Hematopoietic multipotent progenitor cell treated with erythropoietin and hydrocortisone succinate and interleukin-3 and kit ligand, for 4 days (in vitro differentiated cells): ENCODE data around the gene YBEY.
"Not testable (repeated sequence)": the region's sequence is repeated elsewhere in the genome, so short reads cannot be mapped to it uniquely, and the experiment has no call there.

Experiments
- DNase-seq: peaks from one replicate; pipeline ENCODE4 v3.0.0-alpha.2; 2015

The YBEY gene, protein sequence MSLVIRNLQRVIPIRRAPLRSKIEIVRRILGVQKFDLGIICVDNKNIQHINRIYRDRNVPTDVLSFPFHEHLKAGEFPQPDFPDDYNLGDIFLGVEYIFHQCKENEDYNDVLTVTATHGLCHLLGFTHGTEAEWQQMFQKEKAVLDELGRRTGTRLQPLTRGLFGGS

DNA sequence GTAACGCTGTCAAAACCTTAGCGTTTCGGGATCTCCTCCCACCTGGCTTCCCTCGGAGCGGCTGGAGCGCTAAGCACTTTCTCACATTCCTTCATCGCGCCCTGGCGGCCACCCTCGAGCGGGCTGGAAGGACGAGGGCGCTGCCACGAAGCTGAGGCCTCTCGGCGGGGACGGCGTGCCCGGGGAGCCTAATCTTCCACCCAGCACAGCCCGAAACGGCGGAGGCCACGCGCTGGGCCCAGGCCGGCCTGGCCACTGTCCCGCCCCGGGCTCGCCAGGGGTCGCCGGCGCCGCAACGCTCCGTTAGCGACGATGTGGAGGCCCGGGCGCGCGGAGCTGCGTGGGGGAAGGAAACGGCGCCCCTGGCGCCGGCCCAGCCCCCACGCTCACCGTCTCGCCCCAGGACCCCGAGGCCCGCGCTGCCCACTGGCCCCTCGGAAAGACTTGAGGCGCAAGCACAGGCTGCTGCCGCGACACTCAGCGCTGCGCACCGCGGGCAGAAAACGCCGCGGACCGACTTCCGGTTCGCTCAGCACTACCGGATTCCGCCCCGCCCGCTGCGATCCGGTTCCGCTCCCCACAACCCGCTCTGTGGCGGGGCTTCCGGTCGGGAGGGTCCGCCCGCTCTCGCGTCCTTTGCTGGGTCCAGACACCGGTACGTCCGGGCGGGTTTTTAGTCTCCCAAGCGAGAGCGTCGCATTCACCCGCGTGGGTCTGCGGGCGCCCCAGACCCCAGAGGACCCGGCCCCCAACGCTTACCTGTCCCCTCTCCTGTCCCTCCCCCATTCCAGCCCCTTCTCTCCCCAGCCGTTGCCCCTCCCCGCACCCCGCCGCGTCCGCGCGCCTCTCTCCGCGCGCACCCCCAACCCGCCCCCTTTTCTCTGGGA, at the start of gene YBEY:
Gene YBEY (plus strand): TSS at position 582 of the 887 bp plus-strand sequence. CDS start 572 bp downstream, outside the sequence.
- DNase-seq, result peak; percentile 96

DNA sequence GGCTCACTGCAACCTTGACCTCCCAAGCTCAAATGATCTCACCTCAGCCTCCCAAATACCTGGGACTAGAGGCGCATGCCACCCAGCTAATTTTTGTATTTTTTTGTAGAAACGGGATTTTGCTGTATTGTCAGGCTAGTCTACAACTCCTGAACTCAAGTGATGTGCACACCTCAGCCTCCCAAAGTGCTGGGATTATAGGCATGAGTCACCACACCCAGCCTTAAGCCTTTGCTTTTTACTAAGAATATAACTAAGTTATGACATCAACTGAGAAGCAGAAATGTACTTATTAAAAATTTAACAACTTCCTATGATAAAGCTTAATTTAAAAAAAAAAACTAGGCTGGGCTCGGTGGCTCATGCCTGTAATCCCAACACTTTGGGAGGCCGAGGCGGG, 48.7 kb upstream of the YBEY start:
- no peak for DNase-seq

DNA sequence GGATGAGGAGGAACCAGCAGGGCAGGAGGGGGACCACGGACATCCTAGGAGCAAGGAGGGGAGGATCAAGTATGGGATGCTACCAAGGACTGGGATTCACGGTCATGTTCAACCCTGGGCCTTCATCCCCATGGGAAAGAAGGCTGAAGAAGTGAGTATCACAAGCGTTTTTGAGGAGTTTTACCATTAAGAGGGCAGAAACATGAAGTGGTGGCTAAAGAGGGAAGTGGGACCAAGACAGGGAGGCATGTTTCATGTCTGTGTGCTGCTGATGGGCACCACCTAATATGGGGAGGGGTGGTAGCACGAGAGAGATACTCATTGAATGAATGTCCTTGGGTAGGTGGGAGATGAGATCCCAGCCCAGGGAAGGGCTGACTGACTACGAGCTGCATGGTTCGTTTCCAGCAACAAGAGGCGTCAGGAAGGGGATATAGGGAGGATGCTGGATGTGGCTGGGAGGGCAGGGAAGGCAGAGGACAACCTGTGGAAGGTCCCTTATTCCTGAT, 46.3 kb upstream of the YBEY start:
- DNase-seq, result no peak

DNA sequence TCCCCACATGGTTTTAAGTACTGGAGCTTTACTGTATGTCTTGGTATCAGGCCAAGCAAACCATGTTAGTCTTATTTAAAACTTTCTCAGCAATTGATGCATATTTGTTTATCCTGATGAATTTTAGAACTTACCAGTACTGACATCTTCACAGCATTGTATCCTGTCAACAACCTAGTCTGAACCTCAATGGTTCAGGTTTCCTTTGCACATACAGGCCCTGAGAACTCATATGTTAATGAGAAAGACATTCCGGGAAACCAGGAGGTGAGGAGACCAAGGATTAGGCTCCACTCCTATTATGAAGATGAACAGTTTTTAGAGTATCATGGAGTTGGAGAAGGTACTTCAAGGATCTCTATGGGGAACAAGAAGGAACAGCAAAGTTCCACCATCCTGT, 44.6 kb upstream of the YBEY start:
- DNase-seq, result not testable (repeated sequence)

DNA sequence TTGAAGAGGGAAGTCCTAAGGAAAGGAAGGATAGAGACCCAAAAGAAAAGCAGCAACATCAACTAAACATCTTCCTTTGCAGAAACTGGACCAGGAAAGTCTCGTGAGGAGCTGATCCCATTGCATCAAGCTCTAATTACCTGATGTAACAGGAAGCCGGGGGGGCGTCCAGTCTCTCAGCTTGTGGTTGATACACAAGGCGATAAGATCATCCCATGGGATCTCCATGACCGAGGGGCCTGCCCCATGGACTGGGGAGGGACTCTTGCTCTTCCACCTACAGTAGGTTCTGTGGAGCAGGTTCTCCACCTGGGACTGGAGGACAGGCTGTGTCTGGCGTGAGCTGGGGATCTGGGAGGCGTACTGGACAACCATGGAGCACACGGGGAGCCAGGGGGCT, 42.8 kb upstream of the YBEY start:
- DNase-seq, result no peak

DNA sequence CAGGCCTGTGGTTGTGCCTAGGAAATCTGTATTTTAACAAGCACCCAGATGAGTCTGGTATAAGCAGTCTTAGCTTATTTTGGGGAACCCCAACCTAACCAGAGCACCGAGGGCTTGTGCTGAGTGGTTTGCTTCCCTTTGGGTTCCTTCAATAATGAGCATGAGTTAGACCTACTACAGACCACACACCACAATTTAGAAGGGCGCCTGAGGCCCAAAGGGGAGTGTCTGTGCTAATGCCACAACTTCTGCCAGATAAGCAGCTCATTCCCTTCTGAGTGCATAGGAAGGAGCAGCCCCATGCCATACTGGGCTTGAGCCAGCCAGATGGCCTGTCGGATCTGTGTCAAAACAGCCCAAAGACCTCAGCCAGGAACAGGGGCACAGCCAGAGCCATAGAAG, 42.2 kb upstream of the YBEY start:
- DNase-seq, result peak; percentile 53

DNA sequence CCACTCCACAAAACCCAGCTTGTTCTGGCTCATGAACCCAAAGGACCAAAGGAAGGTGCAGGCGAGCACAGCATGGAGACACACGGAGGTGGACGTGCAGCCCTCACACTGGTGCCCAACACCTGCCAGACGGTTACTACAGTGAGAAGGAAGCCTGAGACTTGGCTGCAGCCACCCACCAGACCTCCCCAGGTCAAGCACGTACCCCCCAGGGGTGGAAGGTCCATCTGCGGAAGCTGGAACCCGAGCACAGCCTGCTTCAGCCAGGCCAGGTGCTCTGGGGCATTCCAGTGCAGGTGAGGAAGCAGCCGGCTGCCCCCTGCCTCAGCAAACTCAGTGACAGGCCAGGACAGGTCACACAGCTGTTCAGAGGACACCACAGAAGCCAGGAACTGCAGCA, 41.5 kb upstream of the YBEY start:
- DNase-seq, result no peak

DNA sequence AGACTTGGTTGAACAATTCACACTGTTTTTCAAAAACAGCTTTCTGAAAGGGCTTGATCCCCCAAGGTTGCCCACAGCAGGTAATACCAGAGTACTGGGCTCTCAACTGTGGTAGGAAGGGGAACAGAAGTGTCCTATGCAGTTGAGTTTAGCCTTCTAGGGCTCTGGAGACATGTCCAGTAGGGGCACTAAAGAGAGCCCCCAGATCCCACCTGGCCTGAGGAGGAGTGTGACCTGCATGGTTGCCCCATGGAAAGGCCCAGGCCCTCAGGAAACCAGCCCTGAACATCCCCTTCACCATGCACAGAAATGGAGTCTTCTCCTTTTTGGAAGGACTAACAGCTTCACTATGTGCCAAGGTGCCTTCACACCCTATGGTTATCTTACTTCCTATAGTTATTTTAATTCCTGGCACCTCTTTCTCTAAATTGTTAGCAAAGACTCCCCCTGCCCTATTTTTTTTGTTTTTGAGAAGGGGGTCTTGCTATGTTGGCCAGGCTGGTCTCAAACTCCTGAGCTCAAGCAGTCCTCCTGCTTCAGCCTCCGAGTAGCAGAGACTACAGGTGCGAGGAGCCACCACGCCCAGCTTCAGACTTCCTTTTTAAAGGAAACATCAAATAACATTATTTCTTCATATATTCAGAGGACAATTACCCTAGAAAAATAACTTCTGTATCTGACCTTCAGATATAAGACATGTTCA, 40.8 kb upstream of the YBEY start:
- no peak for DNase-seq

DNA sequence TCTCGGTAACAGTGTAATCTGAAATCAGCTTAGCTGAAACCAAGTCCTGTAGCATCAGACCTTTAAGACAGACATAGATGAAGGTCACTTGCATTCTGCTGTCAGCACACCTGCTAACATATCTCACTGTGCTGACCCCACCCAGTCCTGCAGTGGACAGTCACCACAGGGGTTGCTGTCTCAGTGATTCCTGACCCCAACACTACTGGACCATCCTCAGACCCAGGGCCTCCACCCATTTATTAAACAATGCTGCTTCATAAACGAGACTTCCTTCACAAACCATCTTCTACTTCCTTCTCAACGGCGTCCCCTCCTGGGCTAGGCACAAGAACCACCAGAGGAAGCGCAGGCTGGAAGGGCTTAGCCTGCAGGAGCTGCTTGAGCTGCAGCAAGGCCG, 39.8 kb upstream of the YBEY start:
- no peak for DNase-seq

DNA sequence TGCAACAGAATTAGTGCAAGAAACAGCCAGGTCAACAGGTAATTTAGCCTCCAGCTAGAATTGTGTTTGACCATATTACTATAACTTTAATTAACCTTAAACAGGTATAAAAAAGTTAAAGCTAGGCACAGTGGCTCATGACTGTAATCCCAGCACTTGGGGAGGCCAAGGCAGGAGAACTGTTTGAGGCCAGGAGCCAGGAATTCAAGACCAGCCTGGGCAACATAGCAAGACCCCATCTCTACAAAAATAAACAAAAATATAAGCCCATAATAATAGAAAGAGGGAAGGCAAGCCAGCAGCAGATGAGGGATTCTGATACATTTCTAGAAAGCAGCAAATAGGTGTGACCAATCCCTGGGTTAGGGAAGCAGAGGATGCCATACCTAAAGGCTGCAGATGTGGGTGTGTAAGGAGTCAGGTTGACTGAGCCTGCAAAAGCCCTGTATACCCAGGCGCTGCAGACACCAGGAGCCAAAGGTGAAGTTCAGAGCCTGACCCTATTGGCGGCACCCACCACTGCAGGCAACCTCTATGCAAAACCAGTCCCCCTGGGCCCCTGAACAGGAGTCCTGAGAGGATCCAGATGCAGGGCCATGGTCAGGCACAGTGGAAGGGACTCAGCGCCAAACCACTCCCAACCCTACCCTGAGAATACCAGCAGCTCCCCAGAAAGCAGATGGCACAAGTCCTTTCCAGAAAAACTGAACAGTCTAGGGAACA, 38.3 kb upstream of the YBEY start:
- DNase-seq, result no peak

DNA sequence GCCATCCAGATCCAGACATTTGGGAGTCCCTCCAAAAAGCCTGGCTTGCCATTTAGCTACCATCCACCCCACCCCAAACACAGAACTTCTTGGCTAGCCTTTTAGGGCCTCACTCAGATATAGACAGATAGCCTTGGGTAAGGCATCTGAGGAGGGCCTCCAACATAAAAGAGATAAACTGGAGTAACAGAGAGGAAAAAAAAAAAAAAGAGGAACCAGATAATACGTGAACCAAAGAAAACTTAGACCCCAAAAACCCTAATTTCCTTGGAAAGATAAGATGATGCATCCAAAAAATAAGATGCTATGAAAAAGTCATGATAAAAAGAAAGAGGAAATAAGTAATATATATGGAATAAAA, 37.7 kb upstream of the YBEY start:
- DNase-seq, result peak; percentile 63

DNA sequence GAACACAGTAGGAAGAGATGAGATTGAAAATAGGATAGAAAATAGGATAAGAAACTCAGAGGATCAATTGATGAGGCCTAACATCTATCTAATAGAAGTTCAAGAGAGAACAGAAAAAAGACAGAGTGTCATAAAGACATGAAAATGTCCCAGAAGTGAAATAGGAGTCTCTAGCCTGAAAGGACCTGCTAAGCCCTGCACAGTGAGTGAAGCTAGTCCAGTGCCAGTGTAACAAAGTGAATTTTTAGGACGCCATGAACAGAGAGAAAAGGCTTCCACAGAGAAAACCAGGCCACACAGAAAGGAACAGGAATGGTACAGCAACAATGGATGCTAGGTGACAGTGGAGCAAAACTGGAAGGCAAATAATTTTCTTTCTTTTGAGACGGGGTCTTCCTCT, 37.3 kb upstream of the YBEY start:
- no peak for DNase-seq

DNA sequence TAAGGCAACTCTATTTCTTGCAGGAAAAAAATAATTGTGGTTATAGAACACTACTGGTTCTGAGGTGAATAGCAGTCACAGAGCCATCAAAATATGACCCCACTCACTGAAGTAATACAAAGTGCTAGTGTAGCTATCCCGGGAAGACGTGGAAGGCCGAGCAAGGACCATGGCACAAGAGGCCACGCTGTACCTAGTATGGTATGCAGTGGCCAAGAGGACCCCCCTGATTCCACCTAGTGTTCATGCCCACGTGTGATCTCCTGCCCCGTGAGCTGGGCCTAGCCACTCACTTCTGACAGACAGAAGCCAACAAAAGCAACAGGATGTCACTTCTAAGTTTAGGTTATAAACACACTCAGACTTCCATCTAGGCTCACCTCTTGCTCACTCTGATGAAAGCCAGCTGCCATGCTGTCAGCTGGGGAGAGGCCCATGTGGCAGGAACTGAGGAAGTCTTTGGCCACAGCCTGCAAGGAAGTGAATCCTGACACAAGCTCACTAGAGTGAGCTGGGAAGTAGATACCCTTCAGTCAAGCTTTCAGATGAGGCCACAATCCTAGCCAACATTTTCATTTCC, 35.9 kb upstream of the YBEY start:
- no peak for DNase-seq

DNA sequence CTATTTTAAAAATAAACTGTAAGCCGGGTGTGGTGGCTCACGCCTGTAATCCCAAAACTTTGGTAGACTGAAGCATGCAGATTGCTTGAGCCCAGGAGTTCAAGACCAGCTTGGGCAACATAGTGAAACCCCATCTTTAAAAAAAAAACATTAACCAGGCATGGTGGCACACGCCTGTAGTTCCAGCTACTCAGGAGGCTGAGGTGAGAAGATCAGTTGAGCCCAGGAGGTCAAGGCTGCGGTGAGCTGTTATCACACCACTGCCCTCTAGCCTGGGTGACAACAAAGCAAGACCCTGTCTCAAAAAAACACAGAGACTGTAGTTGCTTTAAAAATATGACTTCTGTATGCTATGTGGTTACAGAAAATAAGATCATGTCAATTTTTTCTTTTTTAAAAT, 33.3 kb upstream of the YBEY start:
- DNase-seq, result no peak

DNA sequence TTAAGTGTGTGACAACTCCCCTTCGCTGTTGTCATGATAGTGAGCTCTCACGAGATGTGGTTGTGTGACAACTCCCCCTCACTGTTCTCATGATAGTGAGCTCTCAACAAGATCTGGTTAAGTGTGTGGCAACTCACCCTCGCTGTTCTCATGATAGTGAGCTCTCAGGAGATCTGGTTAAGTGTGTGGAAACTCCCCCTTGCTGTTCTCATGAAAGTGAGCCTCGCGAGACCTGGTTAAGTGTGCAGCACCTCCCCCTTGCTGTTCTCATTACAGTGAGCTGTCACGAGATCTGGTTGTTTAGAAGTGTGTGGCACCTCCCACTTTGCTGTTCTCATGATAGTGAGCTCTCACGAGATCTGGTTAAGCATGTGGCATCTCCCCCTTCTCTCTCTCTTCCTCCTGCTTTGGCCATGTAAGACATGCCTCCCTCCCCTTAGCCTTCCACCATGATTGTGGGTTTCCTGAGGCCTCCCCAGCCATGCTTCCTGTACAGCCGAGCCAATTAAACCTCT, 32.5 kb upstream of the YBEY start:
- DNase-seq, result peak; percentile 92

DNA sequence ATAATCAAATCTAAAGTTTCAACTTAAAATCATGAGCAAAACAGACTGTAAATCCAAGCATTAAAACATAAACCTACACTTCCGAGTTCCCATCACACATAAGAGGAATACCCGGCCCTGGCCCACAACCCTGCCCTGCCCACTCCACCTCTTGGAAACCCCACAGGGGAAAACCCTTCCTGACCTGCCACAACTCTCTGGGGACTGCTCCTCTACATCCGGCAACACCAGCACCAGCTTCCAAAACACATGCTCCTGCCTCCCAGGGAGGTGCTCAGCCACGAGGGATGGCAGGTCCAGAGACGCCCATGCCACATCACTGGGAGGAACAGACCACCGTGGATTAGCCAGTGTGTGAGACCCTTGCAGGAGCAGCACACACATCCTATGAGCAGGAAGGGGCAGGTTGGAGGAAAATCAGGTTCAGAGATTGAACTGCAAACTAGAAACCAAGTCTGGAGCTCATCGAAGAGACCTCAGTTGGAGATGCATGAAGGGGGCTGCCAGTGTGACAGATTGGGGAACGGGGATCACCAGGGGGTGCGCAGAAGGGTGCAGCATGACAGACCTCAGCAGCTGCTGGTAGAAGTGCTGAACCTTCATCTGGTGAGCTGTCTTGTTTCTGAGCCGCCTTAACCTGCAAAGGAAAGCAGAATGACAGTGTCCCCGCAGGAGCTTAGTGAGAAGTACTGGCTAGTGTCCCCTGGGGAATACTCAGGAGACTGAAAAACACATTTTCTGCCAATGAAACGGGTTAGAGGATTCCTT, 31.8 kb upstream of the YBEY start:
- DNase-seq, result no peak

DNA sequence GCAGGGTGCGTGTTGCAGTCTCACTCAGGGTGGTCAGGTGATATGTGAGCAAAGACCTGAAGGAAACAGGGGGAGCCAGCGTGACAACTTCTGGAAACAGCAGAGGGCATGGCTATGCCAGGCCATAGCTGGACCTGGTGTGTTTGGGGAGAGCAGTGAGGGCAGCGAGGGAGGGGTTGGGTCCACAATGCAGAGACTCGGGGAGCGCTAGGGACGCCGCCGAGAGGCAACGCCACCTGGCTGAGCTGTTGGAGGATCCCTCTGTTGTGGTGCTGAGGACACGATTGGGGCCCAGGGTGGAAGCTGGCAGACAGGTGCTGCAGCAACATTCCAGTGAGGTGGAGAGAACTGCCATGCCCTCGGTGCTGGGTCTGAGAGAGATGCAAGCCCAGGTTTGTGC, 31.0 kb upstream of the YBEY start:
- DNase-seq, result no peak

DNA sequence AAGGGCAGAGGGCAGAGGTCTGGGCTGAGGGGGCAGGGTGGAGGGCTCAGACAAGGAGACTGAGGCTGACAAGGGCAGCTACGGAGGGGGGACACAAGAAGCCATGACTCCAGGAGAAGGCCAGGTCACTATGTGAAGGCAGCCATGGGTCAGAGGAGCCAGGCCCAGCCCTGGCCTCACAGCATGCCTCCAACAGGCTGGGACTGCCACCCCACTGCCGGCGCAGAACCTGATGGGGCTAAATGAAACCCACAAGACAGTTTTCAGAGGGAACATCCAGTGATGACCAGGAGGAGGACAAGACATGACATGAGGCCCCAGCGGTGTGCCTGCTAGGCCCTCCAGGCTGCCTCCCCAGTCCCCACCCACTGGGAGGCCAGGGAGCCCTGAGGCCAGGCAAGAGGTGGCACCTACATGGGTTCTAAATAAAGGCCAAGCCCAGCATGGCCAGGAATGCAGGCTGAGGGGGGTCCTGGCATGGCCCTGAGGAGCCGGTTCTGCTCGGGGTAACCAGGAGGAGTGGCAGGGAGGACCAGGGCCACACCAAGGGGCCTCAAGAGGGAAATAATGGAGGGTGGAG, 30.3 kb upstream of the YBEY start:
- DNase-seq, result no peak

DNA sequence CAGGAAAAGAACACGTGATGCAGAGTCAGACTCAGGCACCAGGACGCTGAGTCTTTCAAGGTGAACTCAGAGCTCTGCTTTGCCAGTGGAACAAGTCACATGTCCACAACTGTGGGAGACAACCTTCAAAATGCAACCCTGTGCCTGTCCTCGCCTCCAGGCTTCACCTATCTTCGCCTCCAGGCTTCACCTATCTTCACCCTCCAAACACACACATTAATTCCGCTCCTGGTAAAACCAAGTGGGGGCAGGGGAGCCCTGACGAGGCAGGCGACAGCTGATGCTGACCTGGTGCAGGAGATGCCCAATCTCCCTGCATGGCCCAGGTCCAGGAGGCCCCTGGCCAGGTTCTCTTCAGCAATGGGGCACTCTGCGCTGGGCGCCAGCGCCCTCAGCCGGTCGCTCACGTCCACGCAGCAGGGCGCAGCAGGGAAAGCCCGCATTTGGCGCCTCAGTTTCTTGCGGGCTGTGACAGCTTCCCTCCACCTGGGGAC, 29.6 kb upstream of the YBEY start:
- no peak for DNase-seq

DNA sequence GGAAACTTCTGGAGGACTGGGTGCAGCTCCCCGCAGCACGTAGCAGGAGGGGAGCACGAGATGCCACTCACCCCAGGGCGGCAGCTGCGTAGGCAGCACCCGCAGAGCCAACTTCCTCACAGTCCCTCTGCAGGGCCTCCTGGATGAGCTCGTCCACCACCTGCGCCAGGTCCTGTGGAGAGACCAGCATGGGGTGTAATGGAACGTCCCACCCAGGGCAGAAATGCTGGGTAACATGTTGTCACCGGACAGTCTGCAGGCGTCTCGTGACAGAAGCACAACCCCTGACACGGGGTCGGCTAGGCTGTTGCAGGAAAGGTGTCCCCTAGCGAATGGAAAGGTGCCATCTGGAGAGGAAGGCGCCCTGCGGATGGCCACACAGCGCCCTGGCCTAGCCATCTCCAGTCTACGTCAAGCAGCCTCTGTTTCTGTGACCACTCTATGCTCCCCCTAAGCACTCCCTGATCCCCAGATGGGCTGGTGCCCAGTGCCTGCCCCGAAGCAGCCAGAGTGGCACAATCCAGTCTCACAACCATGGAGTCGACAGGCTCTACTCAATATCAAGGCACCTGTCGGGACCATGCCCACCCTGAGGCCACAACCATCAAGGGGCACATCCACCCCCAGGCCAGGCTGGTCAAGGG, 22.0 kb upstream of the YBEY start:
- no peak for DNase-seq

DNA sequence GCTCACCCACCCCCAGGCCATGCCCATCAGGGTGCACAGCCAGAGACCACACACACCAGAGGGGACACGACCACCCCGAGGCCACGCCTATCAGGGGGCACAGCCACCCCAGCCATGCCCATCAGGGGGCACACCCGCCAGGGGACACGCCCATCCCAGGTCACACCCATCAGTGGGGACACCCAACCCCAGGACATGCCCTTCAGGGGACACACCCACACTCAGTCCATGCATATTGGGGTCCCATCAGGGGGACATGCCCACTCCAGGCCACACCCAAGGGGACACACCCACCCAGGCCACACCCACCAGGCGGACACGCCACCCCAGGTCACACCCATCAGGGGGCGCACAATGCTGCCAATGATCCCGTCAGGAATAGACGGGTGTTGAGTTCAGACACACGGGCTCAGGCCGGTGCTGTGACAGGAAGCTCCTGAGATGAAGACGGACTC, 21.4 kb upstream of the YBEY start:
- DNase-seq, result peak; percentile 54
